ENCODE data around the gene ADGRA1.
"Not testable (repeated sequence)": the region's sequence is repeated elsewhere in the genome, so short reads cannot be mapped to it uniquely, and the experiment has no call there.

The ADGRA1 gene

GRCh38 chr10:133166828-133167692 is 79.3 kb downstream of the ADGRA1 start:
- no peak for DNase-seq

GRCh38 chr10:133167693-133168616 is 80.2 kb downstream of the ADGRA1 start:
- DNase-seq = no peak

DNA sequence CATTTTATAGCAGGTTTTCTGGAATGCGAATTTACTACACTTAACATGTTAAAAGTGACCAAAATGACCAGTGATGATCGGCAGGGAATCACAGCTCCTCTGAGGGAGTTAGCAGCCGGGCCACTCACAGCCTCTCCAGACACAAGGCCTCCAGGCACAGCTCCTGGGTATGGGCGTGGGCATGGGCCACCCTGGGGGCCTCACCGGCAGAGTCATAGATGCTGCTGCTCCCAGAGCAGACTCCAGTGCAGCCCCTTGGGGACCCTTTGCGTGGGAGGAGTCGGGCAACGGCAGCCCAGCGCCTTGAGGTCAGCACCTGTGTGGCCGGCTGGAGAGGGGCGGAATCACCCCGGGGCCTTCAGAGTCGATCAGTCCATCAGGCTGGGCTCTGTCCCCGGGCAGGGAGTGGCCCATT is 80.9 kb downstream of the ADGRA1 start:
- no peak for DNase-seq

DNA sequence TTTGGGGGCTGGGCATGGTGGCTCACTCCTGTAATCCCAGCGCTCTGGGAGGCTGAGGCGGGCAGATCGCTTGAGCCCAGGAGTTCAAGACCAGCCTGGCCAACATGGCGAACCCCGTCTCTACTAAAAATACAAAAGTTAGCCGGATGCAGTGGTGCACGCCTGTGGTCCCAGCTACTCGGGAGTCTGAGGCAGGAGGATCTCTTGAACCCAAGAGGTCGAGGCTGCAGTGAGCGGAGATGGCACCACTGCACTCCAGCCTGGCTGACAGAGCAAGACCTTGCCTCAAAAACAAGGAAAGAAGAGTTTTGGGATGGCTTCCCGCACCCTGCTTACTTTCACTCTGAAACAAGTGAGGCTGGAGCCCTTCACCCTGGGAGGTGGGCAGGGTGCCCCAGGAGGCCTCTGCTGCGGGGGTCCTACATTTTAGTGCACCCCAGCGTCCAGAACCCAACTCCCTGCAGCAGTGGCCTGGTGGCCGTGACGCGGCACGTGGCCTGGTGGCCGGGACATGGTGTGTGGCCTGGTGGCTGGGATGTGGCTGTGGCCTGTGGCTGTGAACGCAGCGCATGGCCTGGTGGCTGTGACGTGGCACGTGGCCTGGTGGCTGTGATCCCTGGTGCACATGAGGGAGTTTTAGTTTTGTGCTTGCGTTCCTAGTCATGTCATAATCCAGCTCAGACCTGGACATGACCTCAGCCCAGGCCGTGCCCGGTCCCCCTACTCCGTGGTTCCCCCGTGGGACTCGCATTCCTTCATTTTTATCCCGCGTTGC is 81.6 kb downstream of the ADGRA1 start:
- DNase-seq = no peak

DNA sequence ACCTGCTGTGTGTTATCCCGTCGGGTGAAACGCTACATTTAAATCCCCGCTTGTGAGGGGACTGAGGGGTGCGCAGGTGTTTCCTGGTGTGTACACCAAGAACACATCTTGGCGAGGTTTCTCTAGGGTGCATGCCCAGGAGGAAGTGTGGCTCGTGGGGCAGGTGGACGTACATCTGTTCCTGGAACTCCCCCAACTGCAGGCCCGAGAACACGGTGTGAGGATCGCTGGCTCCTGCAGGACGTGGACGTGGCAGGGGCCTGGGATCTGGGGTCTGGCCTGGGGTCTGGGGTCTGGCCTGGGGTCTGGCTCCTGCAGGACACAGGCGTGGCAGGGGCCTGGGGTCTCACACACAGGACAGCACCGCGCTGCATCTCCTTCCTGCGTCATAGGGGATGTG is 82.4 kb downstream of the ADGRA1 start:
- DNase-seq = no peak

DNA sequence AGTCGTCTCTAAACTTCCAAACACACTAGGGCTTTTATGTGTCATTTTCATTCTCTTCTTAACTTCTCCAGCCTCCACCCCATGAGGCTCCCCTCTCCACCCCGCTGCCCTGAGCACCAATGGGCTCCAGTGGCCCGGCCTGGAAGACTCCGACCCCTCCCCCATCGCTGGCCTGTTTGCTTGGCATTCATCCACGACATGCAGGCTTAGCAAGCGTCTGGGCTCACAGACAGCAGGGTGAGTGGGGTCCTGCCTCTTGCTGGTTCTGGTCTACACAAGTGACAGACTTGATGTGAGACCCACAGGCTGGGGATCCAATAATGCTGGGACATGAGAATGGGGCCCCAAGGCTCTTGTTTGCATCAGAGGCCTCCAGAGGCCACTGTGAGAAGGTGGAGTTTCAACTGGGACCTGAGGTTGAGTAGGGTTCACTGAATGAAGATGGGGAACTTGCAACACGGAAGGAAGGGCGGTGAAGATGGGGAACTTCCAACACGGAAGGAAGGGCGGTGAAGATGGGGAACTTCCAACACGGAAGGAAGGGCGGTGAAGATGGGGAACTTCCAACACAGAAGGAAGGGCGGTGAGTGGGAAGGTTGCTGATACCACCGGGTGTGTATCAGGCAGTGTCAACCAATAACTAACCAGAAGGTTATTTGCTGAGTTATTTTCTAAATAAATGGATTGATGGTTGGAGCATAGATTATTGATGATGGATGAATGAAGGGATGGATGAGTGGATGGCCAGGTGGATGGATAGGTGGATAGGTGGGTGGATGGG is 86.3 kb downstream of the ADGRA1 start:
- DNase-seq = peak; percentile 51

GRCh38 chr10:133174689-133175263 is 87.1 kb downstream of the ADGRA1 start:
- no peak for DNase-seq

GRCh38 chr10:133175624-133176023 is 87.9 kb downstream of the ADGRA1 start:
- DNase-seq = not testable (repeated sequence)

DNA sequence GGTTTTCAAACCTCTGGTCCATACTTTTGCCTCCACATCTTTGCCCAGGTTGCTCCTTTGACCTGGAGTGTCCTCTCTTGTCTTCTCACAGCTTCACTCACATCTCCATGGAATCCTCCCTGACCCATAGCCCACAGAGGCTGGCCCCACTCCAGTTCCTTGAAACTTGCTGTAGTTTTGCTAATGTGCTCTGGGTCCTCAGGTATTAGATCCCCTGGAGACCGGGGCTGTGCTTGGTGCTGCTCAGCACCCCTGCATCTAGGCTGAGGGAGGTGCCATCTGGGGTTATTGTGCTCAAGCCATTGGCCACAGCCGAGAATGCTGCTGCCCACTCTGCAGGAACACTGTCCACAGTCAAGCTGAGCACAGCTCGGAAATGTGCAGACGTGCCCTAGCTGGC is 88.8 kb downstream of the ADGRA1 start:
- DNase-seq = no peak

GRCh38 chr10:133177380-133178157 is 89.8 kb downstream of the ADGRA1 start:
- DNase-seq = no peak

GRCh38 chr10:133178357-133179127 is 90.8 kb downstream of the ADGRA1 start:
- no peak for DNase-seq

DNA sequence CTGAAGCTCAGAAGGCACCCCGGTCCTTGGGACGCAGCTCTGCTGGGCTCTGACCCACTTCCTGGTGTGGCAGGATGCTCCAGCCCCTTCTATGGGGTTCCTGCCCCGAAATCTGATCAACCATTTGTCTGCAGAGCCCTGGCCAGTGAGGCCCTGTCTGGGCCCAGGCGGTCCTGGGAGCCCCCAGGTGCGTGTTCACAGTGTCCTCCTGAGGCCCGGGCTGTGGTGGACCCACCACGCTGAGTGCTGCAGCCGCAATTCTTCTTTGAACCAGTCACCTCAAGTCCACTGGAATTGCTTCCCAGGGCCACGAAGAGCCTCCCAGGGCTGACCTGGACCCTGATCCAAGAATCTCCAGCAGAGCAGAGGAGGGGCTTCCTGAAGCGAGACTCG is 91.4 kb downstream of the ADGRA1 start:
- no peak for DNase-seq

- DNase-seq = no peak
Observed at GRCh38 chr10:133179651-133180050, 91.9 kb downstream of the ADGRA1 start.

DNA sequence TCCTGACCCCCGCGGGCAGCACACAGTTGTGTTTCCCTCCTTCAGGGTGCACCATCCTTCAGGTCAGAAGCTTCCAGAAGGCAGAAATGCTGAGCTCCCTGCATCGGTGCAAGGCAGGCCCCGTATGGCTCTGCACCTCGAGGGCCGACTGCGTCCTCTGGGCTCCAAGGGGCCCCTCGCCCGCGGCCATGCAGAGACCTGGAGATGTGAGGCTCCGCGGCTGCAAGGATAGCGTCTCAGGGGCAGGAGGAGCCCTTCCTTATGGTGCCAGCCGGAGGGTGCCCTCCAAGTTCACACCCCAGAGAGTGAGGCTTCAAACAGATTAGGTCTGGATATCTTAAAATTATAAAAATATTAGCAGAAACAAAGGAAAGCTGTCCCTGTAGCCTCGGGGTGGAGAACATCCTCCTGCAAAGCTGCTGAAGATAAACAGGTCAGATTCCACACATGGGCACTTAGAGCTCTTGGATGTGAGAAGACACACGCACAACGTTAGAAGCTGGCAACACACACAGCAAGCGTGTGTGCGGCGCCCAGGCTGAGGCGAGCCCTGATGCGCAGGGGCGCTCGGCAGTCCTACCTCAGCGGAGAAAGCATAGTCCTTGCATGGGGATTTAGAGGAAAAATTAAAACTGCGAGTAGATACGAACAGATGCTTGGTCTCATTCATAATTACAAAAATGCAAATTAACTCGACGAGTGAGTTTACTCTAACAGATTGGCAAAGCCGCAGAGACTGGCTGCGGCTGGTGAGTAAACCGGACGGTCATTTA is 92.7 kb downstream of the ADGRA1 start:
- no peak for DNase-seq

DNA sequence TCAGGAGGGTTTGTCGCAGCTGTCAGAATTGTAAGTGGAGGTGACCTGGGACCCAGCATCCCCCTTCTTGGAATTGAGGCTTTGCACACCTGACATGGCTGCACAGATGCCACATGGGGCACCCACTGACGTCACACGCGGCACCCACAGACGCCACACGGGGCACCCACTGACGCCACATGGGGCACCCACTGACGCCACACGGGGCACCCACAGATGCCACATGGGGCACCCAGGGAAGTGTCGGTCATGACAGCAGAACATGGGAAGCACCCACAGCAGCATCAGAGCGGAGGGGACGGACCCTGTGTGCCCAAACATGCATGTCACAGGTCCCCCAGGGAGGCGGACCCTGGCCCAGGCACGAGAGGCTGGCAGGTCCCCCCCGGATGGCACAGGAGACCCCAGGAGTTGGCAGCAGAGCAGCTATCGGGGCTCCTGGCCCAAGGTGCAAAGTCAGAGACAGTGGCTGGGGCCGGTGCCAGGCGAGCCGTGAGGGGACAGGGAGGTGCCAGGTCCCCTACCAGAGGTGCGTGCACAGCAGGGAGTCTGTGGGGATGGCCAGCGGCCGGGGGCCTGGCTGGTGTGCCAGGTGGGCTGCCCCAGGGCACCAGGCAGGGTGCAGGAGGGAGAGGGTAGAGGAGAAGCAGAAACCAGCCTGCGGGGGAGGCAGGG is 93.4 kb downstream of the ADGRA1 start:
- no peak for DNase-seq
